Mucosa of stomach (tissue), 1 donor: ENCODE data around the gene KIAA1671.
A peak's percentile ranks its signal among the peaks of the same experiment; 100 is the strongest.

ENCODE experiments used
- H3K27me3 ChIP-seq: one replicate; pipeline ENCODE4 v1.7.0; 2013; ENCODE audit warnings: mild to moderate bottlenecking, low read length; ENCODE audit not compliant: control insufficient read depth, insufficient read depth
- H3K36me3 ChIP-seq: one replicate; pipeline ENCODE4 v1.7.0; 2013; ENCODE audit warnings: low read length; ENCODE audit not compliant: control insufficient read depth, insufficient read depth
- H3K4me1 ChIP-seq: one replicate; pipeline ENCODE4 v1.7.0; 2013; ENCODE audit warnings: mild to moderate bottlenecking, low read length; ENCODE audit not compliant: control insufficient read depth, insufficient read depth
- H3K4me3 ChIP-seq: one replicate; pipeline ENCODE4 v1.7.0; 2013; ENCODE audit warnings: low read length
- H3K9ac ChIP-seq: one replicate; pipeline ENCODE4 v1.7.0; 2013; ENCODE audit warnings: mild to moderate bottlenecking, low read length, moderate library complexity
- H3K9me3 ChIP-seq: one replicate; pipeline ENCODE4 v1.7.0; 2013; ENCODE audit warnings: mild to moderate bottlenecking, low read length, moderate library complexity; ENCODE audit not compliant: control insufficient read depth
- donor health status: Pancreatic carcinoma.

KIAA1671 gene

DNA sequence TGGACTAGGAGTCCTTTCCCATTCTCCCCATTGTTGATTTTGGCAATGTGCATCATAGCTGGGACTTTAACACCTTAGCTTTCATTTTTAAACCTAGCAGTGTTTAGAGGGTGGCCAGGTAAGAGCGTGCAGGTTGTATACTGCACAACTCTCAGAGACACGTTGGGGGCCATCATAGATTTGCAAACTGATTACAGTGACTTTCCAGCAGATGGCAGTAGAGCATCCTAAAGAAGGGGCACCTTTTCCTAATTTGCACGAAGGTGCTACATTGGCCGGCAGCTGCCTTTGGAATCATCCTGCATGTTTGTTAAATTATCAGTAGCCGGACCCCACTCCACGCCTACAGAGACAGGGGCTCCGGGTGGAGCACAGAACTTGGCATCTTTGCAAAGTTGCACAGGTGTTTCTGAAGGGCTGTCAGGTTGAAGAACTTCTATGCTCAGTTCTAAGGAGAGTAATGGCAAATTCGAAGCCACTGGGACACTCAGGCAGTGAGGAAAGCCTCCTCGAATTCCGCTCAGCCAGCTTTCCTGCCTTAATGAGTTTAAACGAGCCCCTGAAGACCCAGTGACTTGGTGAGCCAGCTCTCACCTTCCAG, 13.7 kb upstream of the KIAA1671 start:
- no peaks in the 10 kb centered on the region for H3K36me3 ChIP-seq
- H3K9ac ChIP-seq = no peak overlapping the region
- no peaks in the 10 kb centered on the region for H3K9me3 ChIP-seq

DNA sequence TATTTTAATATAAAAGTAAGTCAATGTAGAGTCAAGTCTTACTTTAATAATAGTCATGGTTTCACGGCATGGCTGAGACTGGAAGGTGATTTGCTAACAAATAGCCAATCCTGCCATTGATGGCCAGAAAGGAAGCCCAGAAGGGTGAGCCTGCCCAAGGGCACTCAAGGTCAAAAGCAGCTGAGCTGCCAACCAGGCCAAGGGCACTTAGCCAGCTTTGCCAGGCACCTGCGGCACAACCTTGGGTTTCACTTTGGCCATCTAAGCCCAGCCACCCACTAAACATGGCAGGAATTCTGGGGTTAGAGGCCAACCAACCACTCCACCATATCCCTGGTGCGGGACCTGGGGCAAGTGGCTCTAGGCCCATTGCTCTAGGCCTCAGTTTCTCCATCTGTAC, 10.2 kb upstream of the KIAA1671 start:
- Histone ChIP-seq H3K4me1 (peaks cover 11% of the 10 kb centered on the region), H3K36me3 (no peaks in the 10 kb centered on the region), H3K4me3 (no peak overlapping the region), H3K27me3 (no peaks in the 10 kb centered on the region), H3K9ac (no peak overlapping the region), H3K9me3 (no peaks in the 10 kb centered on the region)

More for the DNA sequence above, 13.7 kb upstream of the KIAA1671 start:
- Histone ChIP-seq H3K27me3 (no peaks in the 10 kb centered on the region), H3K4me1 (peaks cover 5% of the 10 kb centered on the region), H3K4me3 (no peak overlapping the region)

DNA sequence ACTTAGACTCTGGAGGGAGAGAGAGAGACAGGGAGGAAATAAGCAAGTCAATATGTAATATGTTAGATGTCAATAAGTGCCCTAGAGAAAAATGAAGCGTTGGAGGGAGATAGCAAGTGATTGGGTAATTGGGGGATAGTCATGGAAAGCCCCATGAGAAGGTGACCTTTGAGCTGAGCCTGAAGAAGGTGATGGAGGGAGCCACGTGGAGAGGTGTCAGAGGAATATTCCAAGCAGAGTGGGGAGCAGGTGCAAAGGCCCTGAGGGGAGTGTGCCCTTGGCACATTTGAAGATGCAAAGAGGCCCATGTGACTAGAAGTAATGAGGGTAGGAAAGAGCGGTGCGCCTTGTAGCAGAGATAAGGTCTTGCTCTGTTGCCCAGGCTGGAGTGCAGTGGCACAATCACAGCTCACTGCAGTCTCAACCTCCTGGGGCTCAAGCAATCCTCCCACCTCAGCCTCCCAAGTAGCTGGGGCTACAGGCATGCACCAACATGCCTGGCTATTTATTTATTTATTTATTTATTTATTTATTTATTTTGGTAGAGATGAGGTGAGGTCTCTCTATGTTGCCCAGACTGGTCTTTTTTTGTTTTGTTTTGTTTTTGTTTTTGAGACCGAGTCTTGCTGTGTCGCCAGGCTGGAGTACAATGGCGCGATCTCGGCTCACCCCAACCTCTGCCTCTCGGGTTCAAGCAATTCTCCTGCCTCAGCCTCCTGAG, 8.1 kb upstream of the KIAA1671 start:
- H3K4me3 ChIP-seq = no peak overlapping the region
- H3K9ac ChIP-seq = no peak overlapping the region
- peaks cover 11% of the 10 kb centered on the region for H3K4me1 ChIP-seq
- H3K36me3 ChIP-seq = no peaks in the 10 kb centered on the region
- H3K9me3 ChIP-seq = no peaks in the 10 kb centered on the region
- no peaks in the 10 kb centered on the region for H3K27me3 ChIP-seq

DNA sequence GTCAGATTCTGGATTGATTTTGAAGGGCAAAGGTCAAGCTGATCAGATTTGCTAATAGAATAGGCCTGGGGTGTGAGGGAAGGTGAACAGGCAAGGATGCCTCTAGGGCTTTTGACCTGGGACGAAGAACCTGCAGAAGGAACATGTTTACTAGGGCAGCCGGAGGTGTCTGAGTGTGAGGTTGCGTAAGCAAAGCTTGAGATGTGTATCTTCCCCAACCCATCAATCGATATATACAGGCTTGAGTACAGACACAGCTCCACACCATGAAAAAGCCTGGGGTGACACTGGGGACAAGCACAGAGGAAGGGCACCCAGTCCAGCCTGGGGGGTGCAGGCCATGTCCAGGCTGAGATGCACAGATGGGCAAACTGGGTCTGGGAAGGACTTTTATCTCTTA, 7.1 kb upstream of the KIAA1671 start:
- no peaks in the 10 kb centered on the region for H3K9me3 ChIP-seq
- H3K4me1 ChIP-seq = peaks cover 11% of the 10 kb centered on the region
- no peaks in the 10 kb centered on the region for H3K27me3 ChIP-seq
- H3K4me3 ChIP-seq = no peak overlapping the region
- no peaks in the 10 kb centered on the region for H3K36me3 ChIP-seq
- no peak overlapping the region for H3K9ac ChIP-seq

DNA sequence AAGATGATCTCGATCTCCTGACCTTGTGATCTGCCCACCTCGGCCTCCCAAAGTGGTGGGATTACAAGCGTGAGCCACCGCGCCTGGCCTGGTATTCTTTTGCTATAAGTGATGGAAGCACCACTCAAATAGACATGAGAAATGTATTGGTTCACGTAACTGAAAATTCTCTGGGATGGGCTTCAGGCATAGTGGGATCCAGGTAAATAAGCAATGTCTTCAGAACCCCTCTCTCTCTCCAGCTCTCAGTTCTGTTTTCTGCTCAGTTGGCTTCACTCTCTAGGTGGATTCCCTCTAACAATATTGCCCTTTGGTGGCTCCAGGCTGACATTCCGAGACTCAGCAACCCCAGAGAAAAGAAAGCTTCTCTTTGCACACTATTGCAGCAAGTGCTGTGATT, 5.1 kb upstream of the KIAA1671 start:
- Histone ChIP-seq H3K4me3 (no peak overlapping the region), H3K36me3 (no peaks in the 10 kb centered on the region), H3K4me1 (peaks cover 10% of the 10 kb centered on the region), H3K9me3 (no peaks in the 10 kb centered on the region), H3K9ac (no peak overlapping the region), H3K27me3 (no peaks in the 10 kb centered on the region)

DNA sequence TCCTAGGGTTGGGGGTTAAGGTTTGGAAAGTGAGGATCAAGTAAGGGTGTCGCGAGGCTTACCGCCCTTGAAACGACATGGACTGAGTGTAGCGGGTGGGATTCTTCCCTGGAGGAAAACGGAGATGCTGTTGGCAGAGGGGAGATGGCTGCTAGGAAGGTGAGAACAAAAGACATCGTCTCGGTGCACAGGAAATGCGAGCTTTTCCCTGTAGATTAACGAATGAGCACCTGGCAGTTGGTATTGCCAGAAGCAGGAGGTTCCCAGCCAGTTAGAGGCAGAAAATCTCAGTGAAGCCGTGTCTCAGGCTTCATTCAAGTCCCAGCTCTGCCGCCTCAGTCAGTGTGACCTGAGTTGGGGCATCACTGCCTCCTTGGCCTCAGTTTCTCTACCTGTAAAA, 4.6 kb upstream of the KIAA1671 start:
- Histone ChIP-seq H3K4me1 (peaks cover 7% of the 10 kb centered on the region), H3K27me3 (peaks cover under 1% of the 10 kb centered on the region), H3K9ac (no peak overlapping the region), H3K9me3 (no peaks in the 10 kb centered on the region), H3K4me3 (no peak overlapping the region), H3K36me3 (no peaks in the 10 kb centered on the region)

DNA sequence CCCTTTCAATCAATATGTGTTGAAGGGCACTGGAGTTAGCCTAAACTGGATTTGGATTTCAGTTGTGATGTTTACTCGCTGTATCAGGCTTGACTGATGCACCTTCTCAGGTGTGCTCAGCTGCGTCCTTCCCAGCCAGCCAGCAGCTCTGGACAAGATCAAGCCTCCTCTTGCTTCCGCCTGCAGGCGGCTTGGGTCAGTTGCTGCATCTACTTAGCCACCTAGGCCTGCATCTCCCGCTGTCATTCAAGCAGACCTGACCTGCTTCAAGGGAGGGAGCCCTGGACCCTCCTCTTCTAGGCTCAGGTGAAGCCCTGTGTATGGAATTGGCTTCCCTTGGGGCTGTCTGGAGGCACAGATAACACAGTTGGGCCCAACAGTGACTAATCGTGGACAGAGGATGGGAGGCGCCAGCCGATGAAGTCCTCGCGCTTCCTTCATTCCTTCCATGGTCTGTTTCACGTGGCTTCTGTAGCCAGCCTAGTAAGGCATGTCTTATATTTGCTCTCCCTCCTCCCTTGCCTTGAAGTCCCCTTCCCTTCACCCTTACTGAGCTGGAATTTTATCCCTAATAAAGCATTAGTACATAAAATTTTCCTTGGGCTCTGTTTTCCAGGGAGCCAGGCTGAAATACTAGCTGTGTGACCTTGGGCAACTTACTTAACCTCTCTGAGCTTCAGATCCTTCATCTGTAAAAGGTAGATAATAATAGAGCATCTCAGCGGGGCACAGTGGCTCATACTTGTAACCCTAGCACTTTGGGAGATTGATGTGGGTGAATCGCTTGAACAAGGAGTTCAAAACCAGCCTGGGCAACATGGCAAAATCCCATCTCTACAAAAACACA, 3.9 kb upstream of the KIAA1671 start:
- Histone ChIP-seq H3K4me3 (no peak overlapping the region), H3K4me1 (peaks cover 12% of the 10 kb centered on the region), H3K27me3 (peaks cover 2% of the 10 kb centered on the region), H3K9ac (no peak overlapping the region), H3K36me3 (no peaks in the 10 kb centered on the region), H3K9me3 (no peaks in the 10 kb centered on the region)

DNA sequence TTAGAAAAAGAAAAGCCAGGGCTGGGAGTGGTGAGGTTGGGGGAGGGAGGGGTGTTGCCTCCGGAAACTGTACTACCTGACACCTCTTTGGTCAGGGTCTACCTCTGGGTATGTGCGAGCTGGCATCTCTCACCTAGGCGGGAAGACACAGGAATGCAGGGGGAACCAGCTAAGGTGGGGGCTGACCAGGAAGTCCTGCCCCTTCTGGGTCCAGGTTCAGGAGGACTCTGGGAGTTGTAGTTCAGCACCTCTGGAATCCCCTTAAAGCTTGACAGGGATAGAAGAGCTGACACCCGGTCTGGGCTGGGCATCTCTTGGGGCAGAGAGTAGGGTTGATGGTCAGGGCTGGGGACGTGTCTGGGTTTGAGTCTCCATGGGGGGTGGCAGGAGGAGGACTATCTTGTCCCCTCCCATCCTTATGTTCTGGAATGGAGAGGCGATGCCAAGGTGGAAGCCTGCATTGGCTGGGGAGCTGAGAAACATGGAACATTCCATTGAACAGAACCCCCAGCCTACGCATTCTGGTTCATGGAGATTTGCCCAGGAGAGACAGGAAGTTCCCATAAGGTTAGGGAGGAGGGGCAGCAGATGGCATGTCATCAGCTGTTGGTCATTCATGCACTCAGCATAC, 2.1 kb upstream of the KIAA1671 start:
- peaks cover 2% of the 10 kb centered on the region for H3K27me3 ChIP-seq
- H3K4me3 ChIP-seq = no peak overlapping the region

DNA sequence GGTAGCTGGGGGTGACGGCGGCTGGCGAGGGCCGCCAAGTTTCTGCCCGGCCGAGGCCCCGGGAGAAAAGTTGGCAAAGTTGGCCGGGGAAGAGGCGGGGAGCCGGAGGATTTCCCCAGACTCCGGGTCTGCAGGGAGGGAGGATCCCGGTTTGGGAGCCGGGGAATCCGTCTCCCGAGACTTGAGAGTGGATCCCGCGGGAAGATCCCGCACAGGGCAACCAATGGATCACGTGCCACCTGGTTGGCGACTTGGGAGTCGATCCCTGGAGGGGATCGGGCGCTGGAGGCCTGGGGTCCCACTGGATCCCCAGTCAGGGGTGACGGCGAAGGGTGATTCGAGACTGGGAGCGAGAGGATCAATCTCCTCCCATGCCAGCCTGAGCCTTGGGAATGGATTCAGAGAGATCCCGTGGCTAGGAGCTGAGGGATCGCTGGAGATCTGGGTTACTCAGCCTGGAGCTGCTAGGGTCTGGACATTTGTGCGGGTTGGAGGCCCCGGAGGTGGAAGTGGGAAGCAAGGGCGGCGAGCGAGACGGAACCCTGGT, 394 bp downstream of the KIAA1671 start:
- Histone ChIP-seq H3K27me3 (peaks cover 2% of the 10 kb centered on the region), H3K9me3 (no peaks in the 10 kb centered on the region), H3K4me3 (peak overlapping the region; percentile 77), H3K9ac (peak overlapping the region; percentile 93), H3K4me1 (peaks cover 20% of the 10 kb centered on the region), H3K36me3 (no peaks in the 10 kb centered on the region)

More for the DNA sequence above, 2.1 kb upstream of the KIAA1671 start:
- H3K4me1 ChIP-seq = peaks cover 24% of the 10 kb centered on the region
- no peaks in the 10 kb centered on the region for H3K9me3 ChIP-seq
- H3K9ac ChIP-seq = no peak overlapping the region
- no peaks in the 10 kb centered on the region for H3K36me3 ChIP-seq

DNA sequence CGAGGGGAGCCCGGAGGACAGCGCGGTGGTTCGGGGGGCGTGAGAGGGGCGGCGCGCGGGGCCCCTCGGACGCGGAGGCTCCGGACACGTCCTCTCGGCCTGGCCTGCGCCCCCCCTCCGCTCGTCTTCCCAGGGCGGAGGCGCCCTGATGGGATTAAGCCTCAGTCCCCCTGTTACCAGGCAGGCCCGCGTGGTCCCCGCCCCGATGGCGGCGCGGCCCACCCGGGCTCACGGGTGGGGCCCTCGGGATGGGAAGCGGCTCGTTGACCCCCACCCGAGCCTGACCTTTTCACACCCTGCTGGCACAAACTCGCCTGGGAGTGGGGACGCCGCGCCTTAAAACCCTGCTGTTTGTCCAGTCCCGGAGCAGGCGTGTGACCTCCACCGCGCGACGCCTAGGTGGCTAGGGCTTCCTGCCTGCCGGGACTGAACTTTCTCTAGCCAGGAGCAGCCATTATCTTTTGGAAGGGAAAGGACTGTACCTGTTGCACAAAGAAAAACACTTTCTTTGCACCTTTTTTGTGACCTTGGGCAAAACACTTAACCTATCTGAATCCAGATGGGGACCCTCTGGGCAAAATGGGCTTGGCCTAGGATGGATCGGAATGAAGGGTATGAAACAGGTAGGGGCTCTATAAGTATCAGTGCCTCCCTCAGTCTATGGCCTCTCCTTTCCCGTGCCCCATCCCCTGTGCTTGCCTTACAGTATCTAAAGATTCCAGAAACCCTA, 1.0 kb downstream of the KIAA1671 start:
- H3K36me3 ChIP-seq = no peaks in the 10 kb centered on the region
- H3K9me3 ChIP-seq = no peaks in the 10 kb centered on the region
- peaks cover 20% of the 10 kb centered on the region for H3K4me1 ChIP-seq
- peak overlapping the region; percentile 77 for H3K4me3 ChIP-seq
- H3K9ac ChIP-seq = peak overlapping the region; percentile 93
- peaks cover 2% of the 10 kb centered on the region for H3K27me3 ChIP-seq

DNA sequence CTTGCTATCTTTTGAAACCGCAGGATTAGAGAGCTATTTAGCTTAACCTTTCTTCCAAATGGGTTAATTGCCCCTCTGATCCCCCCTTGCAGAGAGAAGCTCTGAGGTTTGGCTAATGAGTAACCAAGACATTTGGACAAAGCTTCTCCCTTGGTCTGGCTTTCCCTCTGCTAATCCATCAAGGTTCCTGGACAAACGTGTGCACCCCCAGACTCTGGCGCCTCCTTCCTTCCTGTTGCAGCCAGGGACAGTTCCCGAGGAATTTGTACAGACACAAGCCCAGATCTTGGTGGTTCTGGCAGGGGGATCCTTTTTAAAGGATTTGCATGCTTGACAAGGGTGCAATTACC, 1.6 kb downstream of the KIAA1671 start:
- Histone ChIP-seq H3K4me1 (peaks cover 20% of the 10 kb centered on the region), H3K9ac (peak overlapping the region; percentile 93), H3K4me3 (peak overlapping the region; percentile 77), H3K36me3 (no peaks in the 10 kb centered on the region), H3K27me3 (peaks cover 2% of the 10 kb centered on the region), H3K9me3 (no peaks in the 10 kb centered on the region)
